HepG2 (cell line): Measurements from ENCODE around the gene JADE2. TPM values are rescaled to one million over a fixed set of nuclear protein-coding genes. Genes with fewer than 3 reads are reported as not detected.

Experiments used
- ATF6 ChIP-seq: sonication (generic); formaldehyde crosslinking; conservative IDR thresholded peaks from 2 replicates; pipeline ENCODE4 v1.4.0; 2020; ENCODE audit warnings: missing genetic modification reagents
- FOSL1 ChIP-seq: sonication (generic); formaldehyde crosslinking; IDR thresholded peaks from 2 replicates; pipeline ENCODE4 v1.9.0; 2021; ENCODE audit warnings: missing genetic modification reagents, borderline replicate concordance
- FUBP1 ChIP-seq: sonication (generic); formaldehyde crosslinking; IDR thresholded peaks from 2 replicates; pipeline ENCODE4 v1.5.1; 2020; ENCODE audit warnings: missing genetic modification reagents, mild to moderate bottlenecking, borderline replicate concordance
- GPN1 ChIP-seq: sonication (generic); formaldehyde crosslinking; IDR thresholded peaks from 2 replicates; pipeline ENCODE4 v1.5.1; 2020; ENCODE audit warnings: missing genetic modification reagents, borderline replicate concordance
- HMG20A ChIP-seq: IDR thresholded peaks from 2 replicates; pipeline ENCODE4 v1.6.1; 2016; ENCODE audit warnings: borderline replicate concordance
- ISX ChIP-seq: sonication (generic); formaldehyde crosslinking; conservative IDR thresholded peaks from 2 replicates; pipeline ENCODE4 v1.5.0; 2020; ENCODE audit warnings: missing genetic modification reagents
- KAT8 ChIP-seq: IDR thresholded peaks from 2 replicates; pipeline ENCODE4 v1.6.1; 2016; ENCODE audit warnings: missing genetic modification reagents, missing compliant biosample characterization
- NFYB ChIP-seq: sonication (generic); formaldehyde crosslinking; IDR thresholded peaks from 2 replicates; pipeline ENCODE4 v1.4.0; 2020; ENCODE audit warnings: missing genetic modification reagents
- NR2F6 ChIP-seq, 2 experiments: IDR thresholded peaks; 2 replicates each; pipeline ENCODE4 v1.6.1; 2016; ENCODE audit warnings: antibody characterized with exemption in 1 of 2, mild to moderate bottlenecking in 1 of 2
- PATZ1 ChIP-seq: sonication (generic); formaldehyde crosslinking; IDR thresholded peaks from 2 replicates; pipeline ENCODE4 v1.4.0; 2020; ENCODE audit warnings: missing genetic modification reagents
- SALL2 ChIP-seq: sonication (generic); formaldehyde crosslinking; IDR thresholded peaks from 2 replicates; pipeline ENCODE4 v1.8.1; 2023; ENCODE audit warnings: mild to moderate bottlenecking, missing genetic modification reagents, inconsistent platforms
- SKI ChIP-seq: fragments of 450-650 bp; IDR thresholded peaks from one replicate; pipeline ENCODE4 v1.6.1; 2018; ENCODE audit warnings: mild to moderate bottlenecking; ENCODE audit not compliant: partially characterized antibody
- SMAD9 ChIP-seq: sonication (generic); formaldehyde crosslinking; IDR thresholded peaks from 2 replicates; pipeline ENCODE4 v1.5.1; 2020; ENCODE audit warnings: mild to moderate bottlenecking, missing genetic modification reagents
- SP4 ChIP-seq: sonication (generic); formaldehyde crosslinking; IDR thresholded peaks from 2 replicates; pipeline ENCODE4 v1.8.1; 2023; ENCODE audit warnings: mild to moderate bottlenecking, missing genetic modification reagents
- TEAD3 ChIP-seq: optimal IDR thresholded peaks from 2 replicates; pipeline ENCODE3; 2016; ENCODE audit warnings: borderline replicate concordance
- TFDP1 ChIP-seq: IDR thresholded peaks from 2 replicates; pipeline ENCODE4 v1.6.1; 2016; ENCODE audit warnings: missing compliant biosample characterization, missing genetic modification reagents, borderline replicate concordance
- THRA ChIP-seq: sonication (generic); formaldehyde crosslinking; IDR thresholded peaks from 2 replicates; pipeline ENCODE4 v1.4.0; 2020; ENCODE audit warnings: missing genetic modification reagents, borderline replicate concordance
- ZMAT5 ChIP-seq: sonication (generic); formaldehyde crosslinking; IDR thresholded peaks from 2 replicates; pipeline ENCODE4 v1.5.0; 2020; ENCODE audit warnings: mild to moderate bottlenecking, low read depth, missing genetic modification reagents, borderline replicate concordance
- ZNF263 ChIP-seq: sonication (generic); formaldehyde crosslinking; IDR thresholded peaks from 2 replicates; pipeline ENCODE4 v1.4.0; 2020; ENCODE audit warnings: missing genetic modification reagents
- ZNF546 ChIP-seq: sonication (generic); formaldehyde crosslinking; conservative IDR thresholded peaks from 2 replicates; pipeline ENCODE4 v1.8.1; 2023; ENCODE audit warnings: mild to moderate bottlenecking, missing genetic modification reagents
- ZNF563 ChIP-seq: sonication (generic); formaldehyde crosslinking; IDR thresholded peaks from 2 replicates; pipeline ENCODE4 v1.8.0; 2022; ENCODE audit warnings: mild to moderate bottlenecking, moderate library complexity, missing genetic modification reagents
- ZNF644 ChIP-seq: IDR thresholded peaks from 2 replicates; pipeline ENCODE4 v1.6.1; 2016; ENCODE audit warnings: low read depth
- polyA plus RNA-seq, 8 experiments: library from polyadenylated mRNA; depleted of rRNA in 3 of 8; stranded (reverse) in 7 of 8; unstranded in 1 of 8; fragments of >200 nt; fragmentation: Illumina TruSeq in 4 of 8; extraction: Trizol in 4 of 8; gene quantifications; 2 replicates each; pipeline versions ENCODE4 v1.2.1 to v1.2.3, GENCODE V29; 2011 to 2016; ENCODE audit warnings: low read depth in 4 of 8, missing spikeins in 1 of 8, mixed read lengths in 1 of 8; ENCODE audit not compliant: insufficient read depth in 1 of 8
- total RNA-seq, 5 experiments: library from RNA; depleted of rRNA; stranded (reverse); fragments of >200 nt; fragmentation: Illumina TruSeq; extraction: Trizol; gene quantifications; 2 replicates each; pipeline ENCODE4 v1.2.3, GENCODE V29; 2016; ENCODE audit warnings: low read depth in 1 of 5

JADE2 gene
- total and polyA plus RNA-seq, 2 of the 13 experiments (the other 11 are each of a cell fraction or from before 2014, with no cell fraction given): 7.5 to 15.1 TPM

- no peak for TF ChIP-seq SMAD9 (CRISPR knock-in tag)
- no peak for TF ChIP-seq SP4 (CRISPR knock-in tag)
- TF ChIP-seq HMG20A: no peak; the same call in 1 of the 2 replicates
- TF ChIP-seq NR2F6 (IDR thresholded peaks at IDR 0.05): no peak
- TF ChIP-seq NR2F6 (CRISPR knock-in tag; IDR thresholded peaks at IDR 0.05): no peak
- no peak for TF ChIP-seq FUBP1 (CRISPR knock-in tag)
- no peak for TF ChIP-seq ZMAT5 (CRISPR knock-in tag)
- TF ChIP-seq GPN1 (CRISPR knock-in tag): no peak
- no peak for TF ChIP-seq ZNF263 (CRISPR knock-in tag)
- TF ChIP-seq ZNF644 (CRISPR knock-in tag): peak; percentile 75
- no peak for TF ChIP-seq NFYB (CRISPR knock-in tag)
- TF ChIP-seq SALL2: no peak
- no peak for TF ChIP-seq ISX
- TF ChIP-seq FOSL1: peak; percentile 57; the same call in 1 of the 2 replicates
- no peak for TF ChIP-seq ZNF546
- TF ChIP-seq TEAD3: peak; percentile 26
- TF ChIP-seq SKI: no peak
- no peak for TF ChIP-seq TFDP1
- TF ChIP-seq PATZ1 (CRISPR knock-in tag): no peak
- TF ChIP-seq KAT8 (CRISPR knock-in tag): no peak
- TF ChIP-seq ATF6: no peak
- no peak for TF ChIP-seq THRA (CRISPR knock-in tag)
- TF ChIP-seq ZNF563: no peak
Observed at GRCh38 chr5:134509308-134510040, 16.0 kb upstream of the JADE2 start (continued).
